Mesenchymal stem cell (in vitro differentiated cells and primary cell): Measurements from ENCODE around the gene DSCAML1.

Experiments
- DNase-seq: peaks from one replicate; pipeline ENCODE4 v3.0.0-alpha.2; 2013
- H2AFZ ChIP-seq: one replicate; pipeline ENCODE4 v1.6.1; 2013; ENCODE audit warnings: low read depth, mild to moderate bottlenecking, control low read depth, inconsistent platforms, low read length, moderate library complexity
- H2AK5ac ChIP-seq: 2 replicates; pipeline ENCODE4 v1.6.1; 2013; ENCODE audit warnings: low read length, moderate library complexity, mild to moderate bottlenecking, inconsistent platforms; ENCODE audit not compliant: severe bottlenecking
- H2BK120ac ChIP-seq: one replicate; pipeline ENCODE4 v1.6.1; 2013; ENCODE audit warnings: low read depth, mild to moderate bottlenecking, inconsistent platforms, low read length, moderate library complexity
- H2BK12ac ChIP-seq, 2 experiments: one replicate each; pipeline ENCODE4 v1.6.1; 2013; ENCODE audit warnings: inconsistent platforms in 2 of 2, low read length in 2 of 2, mild to moderate bottlenecking in 2 of 2, moderate library complexity in 2 of 2, control low read depth in 1 of 2
- H2BK15ac ChIP-seq: one replicate; pipeline ENCODE4 v1.6.1; 2013; ENCODE audit warnings: mild to moderate bottlenecking, low read depth, inconsistent platforms; ENCODE audit not compliant: poor library complexity, severe bottlenecking
- H2BK5ac ChIP-seq: 2 replicates; pipeline ENCODE4 v1.6.1; 2013; ENCODE audit warnings: low read depth, mild to moderate bottlenecking, low read length, control low read depth, inconsistent platforms; ENCODE audit not compliant: poor library complexity, severe bottlenecking
- H3K14ac ChIP-seq, 2 experiments: one replicate each; pipeline ENCODE4 v1.6.1; 2013; ENCODE audit warnings: inconsistent platforms in 2 of 2, low read length in 2 of 2, control low read depth in 1 of 2, mild to moderate bottlenecking in 1 of 2, moderate library complexity in 1 of 2
- H3K18ac ChIP-seq, 2 experiments: one replicate each; pipeline ENCODE4 v1.6.1; 2013; ENCODE audit warnings: inconsistent platforms in 2 of 2, low read length in 2 of 2, control low read depth in 1 of 2, low read depth in 1 of 2, mild to moderate bottlenecking in 1 of 2
- H3K23ac ChIP-seq, 2 experiments: one replicate each; pipeline ENCODE4 v1.6.1; 2013; ENCODE audit warnings: inconsistent platforms in 2 of 2, low read length in 2 of 2, mild to moderate bottlenecking in 2 of 2, moderate library complexity in 2 of 2, control low read depth in 1 of 2
- H3K27ac ChIP-seq: 2 replicates; pipeline ENCODE4 v1.5.1; 2013; ENCODE audit warnings: mild to moderate bottlenecking, moderate library complexity, low read length, control low read depth, inconsistent platforms; ENCODE audit not compliant: poor library complexity, severe bottlenecking
- H3K27me3 ChIP-seq, 2 experiments: 2 replicates each; pipeline versions ENCODE4 v1.6.1 to v1.7.0; 2013; ENCODE audit warnings: low read length in 2 of 2, mild to moderate bottlenecking in 2 of 2, moderate library complexity in 2 of 2, control low read depth in 1 of 2, inconsistent platforms in 1 of 2; ENCODE audit not compliant: control insufficient read depth in 1 of 2, insufficient read depth in 1 of 2
- H3K36me3 ChIP-seq, 2 experiments: 2 replicates each; pipeline versions ENCODE4 v1.6.1 to v1.7.0; 2013; ENCODE audit warnings: low read length in 2 of 2, control low read depth in 1 of 2, inconsistent platforms in 1 of 2, low read depth in 1 of 2, mild to moderate bottlenecking in 1 of 2; ENCODE audit not compliant: insufficient read depth in 2 of 2, control insufficient read depth in 1 of 2
- H3K4ac ChIP-seq, 2 experiments: one replicate each; pipeline ENCODE4 v1.6.1; 2013; ENCODE audit warnings: inconsistent platforms in 2 of 2, low read length in 2 of 2, mild to moderate bottlenecking in 2 of 2, moderate library complexity in 2 of 2, control low read depth in 1 of 2, low read depth in 1 of 2
- H3K4me1 ChIP-seq: 2 replicates; pipeline ENCODE4 v1.6.1; 2013; ENCODE audit warnings: low read depth, low read length, control low read depth; ENCODE audit not compliant: control insufficient read depth, insufficient read depth
- H3K4me2 ChIP-seq: 2 replicates; pipeline ENCODE4 v1.6.1; 2013; ENCODE audit warnings: low read length, mild to moderate bottlenecking, inconsistent platforms; ENCODE audit not compliant: poor library complexity, severe bottlenecking
- H3K4me3 ChIP-seq, 2 experiments: 2 replicates each; pipeline versions ENCODE4 v1.5.1 to v1.7.0; 2013; ENCODE audit warnings: low read length in 2 of 2, mild to moderate bottlenecking in 2 of 2, control low read depth in 1 of 2, low read depth in 1 of 2; ENCODE audit not compliant: insufficient read depth in 1 of 2
- H3K79me1 ChIP-seq: replicated peaks from 2 replicates; pipeline ENCODE4 v1.6.1; 2013; ENCODE audit warnings: mild to moderate bottlenecking, control low read depth, low read length, inconsistent platforms; ENCODE audit not compliant: poor library complexity, severe bottlenecking
- H3K9ac ChIP-seq: 2 replicates; pipeline ENCODE4 v1.7.0; 2013; ENCODE audit warnings: mild to moderate bottlenecking, low read length, moderate library complexity
- H3K9me3 ChIP-seq: 2 replicates; pipeline ENCODE4 v1.7.0; 2013; ENCODE audit warnings: mild to moderate bottlenecking, low read length; ENCODE audit not compliant: control insufficient read depth
- H4K8ac ChIP-seq: one replicate; pipeline ENCODE4 v1.6.1; 2013; ENCODE audit warnings: inconsistent platforms, mild to moderate bottlenecking, low read length, moderate library complexity
- H4K91ac ChIP-seq: one replicate; pipeline ENCODE4 v1.6.1; 2013; ENCODE audit warnings: mild to moderate bottlenecking, low read length, inconsistent platforms
- WGBS: methylation state at CpG from one replicate; pipeline ENCODE4 v1.1.7; 2013; ENCODE audit warnings: mixed read lengths; 5-methylcytosine and 5-hydroxymethylcytosine counted together

Gene DSCAML1

DNA sequence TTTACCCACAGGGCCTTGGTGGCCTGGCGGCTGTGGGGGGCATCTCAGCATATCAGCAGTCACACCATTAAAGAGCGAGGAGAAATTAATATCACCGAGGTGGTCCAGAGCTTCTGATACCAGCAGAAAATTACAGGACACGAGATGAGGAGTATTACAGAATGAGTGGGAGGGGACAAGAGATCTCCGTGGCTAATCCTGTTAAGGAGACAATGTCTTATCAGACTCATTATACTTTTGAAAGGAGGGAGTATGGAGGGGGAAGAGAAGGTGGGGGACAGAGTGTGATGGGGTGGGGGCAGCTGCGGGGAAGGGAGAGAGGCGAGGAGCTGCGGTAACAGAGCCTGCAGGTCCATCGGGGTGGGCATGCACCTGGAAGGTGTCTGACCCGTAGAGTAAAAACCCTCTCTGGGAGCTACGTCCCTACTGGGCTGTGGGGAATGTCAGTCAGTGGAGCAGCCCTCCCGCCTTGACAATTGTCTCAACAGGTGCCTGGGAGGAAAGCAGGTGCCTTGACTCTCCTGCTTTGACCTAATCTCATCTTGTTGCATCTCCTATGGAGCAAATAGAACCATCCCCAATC, 245.2 kb downstream of the DSCAML1 start:
- H2BK120ac ChIP-seq = no peak overlapping the region
- DNase-seq = no peak
- no peak overlapping the region for H4K8ac ChIP-seq
- no peak overlapping the region for H2BK15ac ChIP-seq
- H3K4me3 ChIP-seq = no peak overlapping the region
- H3K14ac ChIP-seq = no peak overlapping the region
- H3K4me1 ChIP-seq = no peaks in the 10 kb centered on the region
- H2AK5ac ChIP-seq = no peak overlapping the region
- H2AFZ ChIP-seq = no peak overlapping the region
- no peak overlapping the region for H3K18ac ChIP-seq
- no peak overlapping the region for H3K23ac ChIP-seq
- H3K9ac ChIP-seq = no peak overlapping the region
- H4K91ac ChIP-seq = no peak overlapping the region
- no peak overlapping the region for H3K4ac ChIP-seq
- H3K27ac ChIP-seq = no peak overlapping the region
- no peak overlapping the region for H2BK5ac ChIP-seq
- H3K36me3 ChIP-seq = no peaks in the 10 kb centered on the region
- H3K27me3 ChIP-seq = peaks cover 74 to 81% of the 10 kb centered on the region in 2 experiments
- no peak overlapping the region for H3K4me2 ChIP-seq
- H2BK12ac ChIP-seq = no peak overlapping the region
- WGBS = 82% methylated on average over 12 of the region's 12 CpGs
- H3K79me1 ChIP-seq = no peaks in the 10 kb centered on the region
- H3K9me3 ChIP-seq = no peaks in the 10 kb centered on the region

DNA sequence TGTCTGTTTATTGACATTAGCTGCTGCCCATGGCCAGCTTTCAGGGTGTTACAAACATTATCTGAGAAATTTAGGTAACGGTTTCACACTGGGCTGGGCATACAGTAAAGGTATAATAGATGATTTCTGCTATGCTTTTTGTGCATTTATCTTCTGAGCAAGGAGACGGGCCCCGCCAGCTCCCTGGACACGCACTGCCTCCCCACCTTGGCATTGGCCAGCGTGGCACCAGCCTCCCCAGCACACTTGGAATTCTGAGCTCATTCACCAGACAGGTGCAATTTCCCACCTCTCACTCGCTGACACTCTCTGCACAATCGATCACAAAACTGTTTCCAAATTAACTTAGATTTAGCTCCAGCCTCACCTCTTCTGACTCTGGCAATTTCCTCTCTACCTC, 246.6 kb downstream of the DSCAML1 start:
- H3K23ac ChIP-seq = no peak overlapping the region

DNA sequence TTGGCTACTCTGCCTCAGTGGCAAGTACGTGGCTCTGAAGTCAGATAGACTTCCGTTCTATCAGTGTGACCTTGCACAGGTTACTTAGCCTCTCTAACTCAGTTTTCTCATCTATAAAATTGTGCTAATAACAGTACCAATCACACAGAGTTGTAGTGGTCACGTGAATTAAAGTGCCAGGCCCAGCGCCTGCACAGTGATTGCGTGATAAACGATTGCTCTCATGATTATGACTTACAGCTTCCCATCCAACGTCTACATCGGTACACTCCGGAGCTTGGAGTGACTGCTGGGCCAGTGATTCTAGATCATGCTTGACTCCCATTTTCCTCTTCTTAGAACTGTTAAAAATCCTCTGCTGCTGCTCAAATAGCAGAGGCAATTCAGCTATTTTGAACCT, 247.6 kb downstream of the DSCAML1 start:
- WGBS = 90% methylated on average over 9 of the region's 9 CpGs
- Histone ChIP-seq H2BK5ac (no peak overlapping the region), H3K14ac (no peak overlapping the region), H3K4ac (no peak overlapping the region), H2AK5ac (no peak overlapping the region), H2BK120ac (no peak overlapping the region), H3K79me1 (no peaks in the 10 kb centered on the region), H4K91ac (no peak overlapping the region), H2AFZ (no peak overlapping the region), H3K18ac (no peak overlapping the region), H3K9ac (no peak overlapping the region), H3K4me3 (no peak overlapping the region), H3K4me2 (no peak overlapping the region), H3K36me3 (no peaks in the 10 kb centered on the region), H3K23ac (no peak overlapping the region), H3K4me1 (no peaks in the 10 kb centered on the region), H3K9me3 (no peaks in the 10 kb centered on the region), H2BK12ac (no peak overlapping the region), H4K8ac (no peak overlapping the region), H3K27ac (no peak overlapping the region), H3K27me3 (peaks cover 68 to 74% of the 10 kb centered on the region in 2 experiments), H2BK15ac (no peak overlapping the region)
- DNase-seq = no peak

More for the DNA sequence above, 246.6 kb downstream of the DSCAML1 start:
- Histone ChIP-seq H3K4me1 (no peaks in the 10 kb centered on the region), H3K36me3 (no peaks in the 10 kb centered on the region), H2AFZ (no peak overlapping the region), H3K18ac (no peak overlapping the region), H2BK5ac (no peak overlapping the region), H2BK12ac (no peak overlapping the region), H3K4me3 (no peak overlapping the region), H4K91ac (no peak overlapping the region), H2BK15ac (no peak overlapping the region), H3K79me1 (no peaks in the 10 kb centered on the region), H3K27ac (no peak overlapping the region), H3K9me3 (no peaks in the 10 kb centered on the region), H2AK5ac (no peak overlapping the region), H4K8ac (no peak overlapping the region), H3K4ac (no peak overlapping the region), H3K14ac (no peak overlapping the region), H3K27me3 (peaks cover 69 to 75% of the 10 kb centered on the region in 2 experiments), H3K9ac (no peak overlapping the region), H3K4me2 (no peak overlapping the region), H2BK120ac (no peak overlapping the region)
- no peak for DNase-seq
- WGBS = 81% methylated on average over 7 of the region's 7 CpGs

DNA sequence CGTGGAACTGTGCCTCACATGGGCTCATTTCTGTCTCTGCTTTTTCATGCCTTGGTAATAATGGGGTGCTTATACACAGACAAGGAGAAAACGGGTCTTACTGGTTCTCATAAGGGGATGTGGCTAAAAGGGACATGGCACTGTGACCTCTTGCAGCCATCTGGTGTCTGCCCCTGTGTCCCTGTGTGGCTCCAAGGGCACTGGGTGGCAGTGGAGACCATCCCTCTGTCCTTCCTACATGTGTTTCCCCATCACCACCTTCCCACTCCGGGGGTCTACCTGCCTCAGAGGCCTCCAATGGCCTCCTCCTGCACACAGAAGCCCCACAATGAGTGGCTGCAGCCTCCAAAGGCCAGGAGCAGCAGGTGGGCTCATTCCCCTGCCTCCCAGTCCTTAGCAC, 248.1 kb downstream of the DSCAML1 start:
- WGBS = 59% methylated on average over 3 of the region's 3 CpGs
- Histone ChIP-seq H2BK12ac (no peak overlapping the region), H2AFZ (no peak overlapping the region), H3K9me3 (no peaks in the 10 kb centered on the region), H3K4ac (no peak overlapping the region), H3K27me3 (peaks cover 72 to 76% of the 10 kb centered on the region in 2 experiments), H3K18ac (no peak overlapping the region), H2BK5ac (no peak overlapping the region), H3K36me3 (no peaks in the 10 kb centered on the region), H4K91ac (no peak overlapping the region), H2BK120ac (no peak overlapping the region), H2AK5ac (no peak overlapping the region), H4K8ac (no peak overlapping the region), H3K4me3 (no peak overlapping the region), H3K79me1 (no peaks in the 10 kb centered on the region), H3K4me2 (no peak overlapping the region), H3K27ac (no peak overlapping the region), H3K23ac (no peak overlapping the region), H3K14ac (no peak overlapping the region), H2BK15ac (no peak overlapping the region), H3K9ac (no peak overlapping the region), H3K4me1 (no peaks in the 10 kb centered on the region)
- DNase-seq = no peak
